ENCODE data around the gene SEPTIN12.

Gene SEPTIN12

GRCh38 chr16:4787627-4788482 lies at the start of gene SEPTIN12:
SEPTIN12 (minus strand) TSS chr16:4788345; CDS start chr16:4787645, 700 bp downstream.
- no peak for DNase-seq

DNA sequence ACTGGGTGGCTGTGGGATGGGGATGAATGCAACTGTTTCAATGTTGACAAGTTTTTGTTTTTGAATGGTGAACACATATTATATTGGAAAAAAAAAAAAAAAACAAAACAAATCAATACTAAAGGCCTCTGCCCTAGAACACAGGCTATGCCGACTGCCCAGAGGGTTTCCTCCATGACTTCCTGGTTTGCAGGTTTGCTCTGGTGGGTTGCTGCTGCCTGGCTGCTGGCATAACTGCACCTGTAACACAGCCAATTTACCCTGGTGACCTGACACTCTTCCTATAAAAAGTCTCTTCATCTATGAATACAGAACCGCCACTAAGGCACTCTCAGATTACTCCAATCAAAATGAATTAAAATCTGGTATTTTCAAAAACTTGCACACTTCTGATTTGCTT lies 48.6 kb upstream of the SEPTIN12 start:
- no peak for DNase-seq

GRCh38 chr16:4833584-4833983 lies 45.4 kb upstream of the SEPTIN12 start:
- no peak for DNase-seq

DNA sequence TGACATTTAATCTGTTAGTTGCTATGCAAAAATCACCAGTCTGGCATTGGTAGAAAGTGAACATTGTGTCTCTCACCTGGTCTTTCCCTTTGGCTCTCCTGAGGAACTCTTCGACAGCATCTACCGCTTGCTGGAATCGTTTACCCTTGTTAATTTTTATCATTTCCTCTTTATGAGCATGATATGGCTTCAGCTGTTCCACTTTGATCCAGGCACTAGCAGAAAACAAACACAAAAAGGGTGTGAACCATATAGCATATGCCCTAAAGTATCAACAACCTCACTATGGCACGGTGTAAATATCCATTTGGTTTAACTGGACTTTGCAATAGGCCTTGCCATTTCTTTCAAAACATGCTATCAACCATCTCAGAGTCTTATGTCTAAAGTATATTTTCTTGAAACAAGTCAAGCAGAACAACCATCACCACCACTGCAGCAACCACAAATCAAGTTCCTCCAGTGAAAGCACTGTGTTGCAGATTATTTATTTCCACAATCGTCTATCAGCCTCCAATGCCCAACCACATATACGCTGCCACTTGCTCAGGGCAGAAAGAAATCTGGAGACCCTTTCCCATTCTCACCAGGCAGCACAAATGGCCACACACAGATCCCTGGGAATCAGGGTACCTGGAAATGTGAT lies 44.7 kb upstream of the SEPTIN12 start:
- DNase-seq, result no peak

- no peak for DNase-seq
Measured at GRCh38 chr16:4831616-4832015, 43.5 kb upstream of the SEPTIN12 start.

- DNase-seq, result no peak
Measured at GRCh38 chr16:4830408-4830807, 42.3 kb upstream of the SEPTIN12 start.

GRCh38 chr16:4828567-4829321 lies 40.6 kb upstream of the SEPTIN12 start:
- no peak for DNase-seq

- DNase-seq, result no peak
Measured at GRCh38 chr16:4826980-4827379, 38.8 kb upstream of the SEPTIN12 start.

- DNase-seq, result no peak
Measured at GRCh38 chr16:4826526-4826925, 38.4 kb upstream of the SEPTIN12 start.

DNA sequence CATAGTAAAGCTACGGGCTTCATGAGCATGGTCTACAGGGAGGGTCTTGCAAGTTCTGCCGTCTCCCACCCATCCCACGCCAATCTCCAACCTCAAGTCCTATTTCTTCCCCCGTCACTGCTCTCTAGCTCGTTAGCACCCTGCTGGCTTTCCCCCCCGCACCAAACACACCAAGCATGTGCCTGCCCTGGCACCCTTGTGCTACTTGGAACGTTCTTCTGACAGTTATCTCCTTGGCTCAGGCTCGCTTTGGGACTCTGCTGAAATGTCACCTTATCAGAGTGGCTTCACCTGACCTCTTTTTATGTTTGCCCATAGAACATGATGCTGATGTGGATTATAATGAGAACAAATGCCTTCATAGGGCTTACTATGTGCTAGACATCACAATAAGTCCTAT lies 37.1 kb upstream of the SEPTIN12 start:
- no peak for DNase-seq

- no peak for DNase-seq
Measured at GRCh38 chr16:4820652-4821051, 32.5 kb upstream of the SEPTIN12 start.

DNA sequence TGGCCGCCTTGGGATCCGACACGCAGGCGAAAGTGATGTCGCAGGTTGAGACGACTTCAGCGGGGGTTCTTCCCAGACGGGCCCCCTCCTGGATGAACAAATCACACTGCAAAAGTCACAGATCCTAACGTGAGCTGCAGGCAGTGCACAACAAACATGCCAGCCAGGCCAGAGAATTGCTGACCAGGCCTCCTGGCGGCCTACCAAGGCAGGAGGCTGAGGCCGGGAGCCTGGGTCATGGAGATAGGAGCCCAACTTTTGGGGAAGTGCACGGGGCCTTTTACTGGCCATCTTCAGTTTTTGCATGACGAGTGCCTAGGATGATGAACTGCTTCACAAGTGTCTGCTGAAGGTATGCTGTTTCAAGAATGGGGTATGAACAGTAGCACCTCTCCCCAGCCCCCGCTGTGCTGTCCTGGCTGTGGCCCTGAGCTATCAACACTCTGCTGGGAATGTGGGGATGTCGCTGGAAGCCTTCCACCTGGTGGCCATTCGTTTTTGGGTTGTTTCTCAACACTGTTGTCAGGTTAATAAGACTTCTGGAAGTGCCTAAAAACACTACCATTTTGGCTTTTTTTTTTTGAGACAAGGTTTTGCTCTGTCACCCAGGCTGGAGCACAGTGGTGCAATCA lies 26.5 kb upstream of the SEPTIN12 start:
- DNase-seq, result no peak

GRCh38 chr16:4814046-4814445 lies 25.9 kb upstream of the SEPTIN12 start:
- DNase-seq, result no peak

- no peak for DNase-seq
Measured at GRCh38 chr16:4813251-4814003, 25.3 kb upstream of the SEPTIN12 start.

- DNase-seq, result no peak
Measured at GRCh38 chr16:4811773-4812172, 23.6 kb upstream of the SEPTIN12 start.

DNA sequence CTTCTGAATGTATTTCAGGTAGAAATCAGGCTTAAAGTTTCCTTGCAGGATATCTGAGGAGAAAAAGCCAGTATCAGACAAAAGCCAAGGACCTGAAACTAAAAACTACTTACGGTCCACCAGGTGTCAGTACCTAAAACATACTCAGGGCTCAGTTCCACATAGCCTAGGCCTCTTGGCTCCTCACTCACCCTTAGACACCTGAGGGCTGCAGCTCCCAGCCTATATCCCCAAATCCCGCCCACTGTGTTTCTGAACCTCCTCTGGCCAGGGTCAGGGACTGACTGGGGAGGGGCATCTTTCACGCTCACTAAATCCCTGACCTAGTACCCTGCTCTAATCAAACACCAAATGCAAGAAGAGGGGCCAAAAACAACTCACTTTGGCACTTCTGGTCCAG lies 23.1 kb upstream of the SEPTIN12 start:
- no peak for DNase-seq

- no peak for DNase-seq
Measured at GRCh38 chr16:4806280-4806679, 18.1 kb upstream of the SEPTIN12 start.

- no peak for DNase-seq
Measured at GRCh38 chr16:4805231-4805630, 17.1 kb upstream of the SEPTIN12 start.

DNA sequence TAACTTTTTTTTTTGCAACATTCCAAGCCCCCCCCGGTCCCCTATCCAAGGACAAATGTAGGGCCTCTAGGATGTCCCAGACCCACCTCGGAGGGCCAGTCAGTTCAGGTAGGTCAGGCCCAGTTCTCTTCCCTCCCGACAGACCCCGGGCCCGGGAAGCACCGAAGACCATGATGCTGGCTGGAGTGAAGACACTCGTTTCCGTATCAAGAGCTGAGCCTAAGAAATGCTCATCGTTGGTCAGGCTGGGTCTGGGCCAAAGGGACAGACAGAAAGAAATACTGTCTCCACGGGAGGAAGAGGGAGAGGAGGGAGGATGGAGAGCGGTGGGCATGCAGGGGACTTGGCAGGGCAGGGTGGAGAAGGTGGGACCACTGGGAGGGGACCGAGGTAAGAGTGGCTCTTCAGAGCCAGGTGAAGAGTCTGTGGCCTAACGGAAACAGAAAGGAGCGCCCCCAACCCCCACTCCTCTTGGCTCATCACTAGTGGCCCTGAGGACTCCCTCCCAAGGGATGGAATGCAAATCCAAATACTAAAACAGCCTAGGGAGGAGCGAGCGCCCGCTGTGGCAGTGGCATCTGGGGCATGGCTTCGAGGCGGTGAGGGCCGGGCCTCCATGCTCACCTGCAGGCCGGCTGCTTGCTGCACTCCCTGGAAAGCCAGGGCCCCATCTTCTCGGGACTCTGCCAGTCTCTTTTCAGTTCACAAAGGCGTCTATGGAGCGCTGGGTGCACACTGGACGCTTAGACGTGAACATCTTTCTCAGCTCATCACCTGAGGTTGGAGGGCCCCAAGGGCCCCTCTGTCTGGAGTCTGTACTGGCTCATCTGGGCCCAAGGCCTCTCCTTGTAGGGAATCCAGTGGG lies 16.0 kb upstream of the SEPTIN12 start:
- DNase-seq, result no peak

DNA sequence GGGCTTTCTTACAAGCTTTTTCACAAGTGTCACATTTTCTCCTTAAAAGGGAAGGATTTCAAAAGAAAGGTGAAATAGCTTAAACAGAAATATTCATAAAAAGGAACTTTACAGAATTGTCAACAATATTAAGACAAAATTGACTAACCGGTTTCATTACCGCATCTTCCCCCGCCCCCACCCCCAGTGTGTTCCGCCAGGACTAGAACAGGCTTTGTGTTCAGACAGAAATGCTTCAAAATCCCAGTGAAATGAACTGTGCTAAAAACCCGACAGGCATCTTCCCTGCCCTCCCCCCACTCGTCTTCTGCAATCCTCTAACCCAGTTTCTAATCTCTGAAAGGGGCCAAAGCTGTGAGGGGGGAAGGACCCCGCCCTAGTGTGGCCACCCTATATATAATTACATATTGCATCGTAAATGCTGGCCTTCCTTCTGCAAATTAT lies 15.3 kb upstream of the SEPTIN12 start:
- no peak for DNase-seq

DNA sequence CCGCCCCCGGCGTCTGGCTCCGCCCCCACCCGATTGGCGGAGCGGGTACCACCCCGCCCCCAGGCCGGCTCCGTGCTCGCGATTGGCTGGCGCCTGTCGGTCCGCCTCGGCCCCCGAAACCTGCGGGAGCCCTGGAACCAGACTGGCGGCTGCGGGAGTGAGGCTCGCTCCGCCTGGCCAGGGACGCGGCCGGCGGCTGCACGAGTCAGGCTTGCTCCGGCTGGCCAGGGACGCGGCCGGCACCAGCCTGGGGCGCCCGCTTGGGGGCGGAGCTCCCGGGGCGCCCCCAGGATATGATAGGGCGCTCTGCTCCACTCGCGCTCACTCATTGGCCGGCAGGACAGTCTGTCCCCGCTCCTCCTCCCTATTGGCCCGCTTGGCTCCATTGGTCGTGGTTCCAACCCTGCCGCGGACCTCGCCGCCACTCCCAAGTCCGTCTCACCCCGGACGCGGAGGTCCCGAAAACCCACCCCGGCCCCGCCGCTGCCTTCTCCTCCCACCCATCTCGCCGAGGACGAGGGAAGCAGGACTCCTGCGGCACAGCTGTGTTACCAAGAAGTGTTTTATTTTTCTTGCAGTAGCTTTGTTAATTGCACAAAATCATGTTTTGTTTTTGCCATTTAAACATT lies 14.6 kb upstream of the SEPTIN12 start:
- DNase-seq, result peak; percentile 95
